Measurements from ENCODE around the gene RARRES2. TPM values are rescaled to one million over a fixed set of nuclear protein-coding genes. Genes with fewer than 3 reads are reported as not detected.
A peak's percentile ranks its signal among the peaks of the same experiment; 100 is the strongest.

The RARRES2 gene
- total RNA-seq, 1 experiment from 2014 or later: not detected

GRCh38 chr7:150322114-150322832, 19.2 kb downstream of the RARRES2 start:
- Histone ChIP-seq H3K4me2 (peak overlapping the region; percentile 92), H3K4me3 (peak overlapping the region; percentile 98), H3K4me1 (replicated peaks; ENCODE audit: insufficient read depth) (peaks cover 54% of the 10 kb centered on the region), H3K27me3 (ENCODE audit: insufficient read depth, low read depth) (no peaks in the 10 kb centered on the region), H3K9me2 (ENCODE audit: insufficient read depth) (no peaks in the 10 kb centered on the region), H3K27ac (peak overlapping the region; percentile 83), H3K79me2 (ENCODE audit: low read depth) (peaks cover 92% of the 10 kb centered on the region), H3K9me3 (ENCODE audit: insufficient read depth, low read depth) (no peaks in the 10 kb centered on the region), H3K36me3 (ENCODE audit: low read depth) (peaks cover 47% of the 10 kb centered on the region), H3F3A (ENCODE audit: insufficient read depth, low read depth) (peaks cover 37% of the 10 kb centered on the region), H2AFZ (peak overlapping the region; percentile 99), H4K20me1 (ENCODE audit: insufficient read depth) (no peaks in the 10 kb centered on the region)
- ChIA-PET POLR2A (ENCODE audit: unreplicated experiment) (interaction anchor here (0.6 to 0.7 kb wide), 3 partner anchors 9 to 1128 kb away, joined by 3 to 6 read pairs (median 5); no protein-coding TSS in a partner anchor), CTCF (no interaction called here)
- intact Hi-C loops (cut with micrococcal nuclease; ENCODE audit: unreplicated experiment): loop anchor here (1.0 to 5.0 kb wide), 5 partner anchors 14 to 790 kb away; partner anchors contain the start of genes ABCB8 and REPIN1
- TF ChIP-seq EZH2 (IDR thresholded peaks at IDR 0.05; ENCODE audit: low read depth) (no peak), CTCF (conservative IDR thresholded peaks at IDR 0.05) (no peak)
- BruUV-seq (replicated peaks): no TSS peak
- DNase-seq: peak; percentile 31 to 58

- POLR2A ChIA-PET (ENCODE audit: unreplicated experiment): interaction anchor here (0.7 kb wide), 1 partner anchor 8 kb away, joined by 3 read pairs; no protein-coding TSS in a partner anchor
Observed at GRCh38 chr7:150321788-150322113, 19.7 kb downstream of the RARRES2 start.

More at GRCh38 chr7:150321788-150322113, 19.7 kb downstream of the RARRES2 start:
- H3K4me2 ChIP-seq: peak overlapping the region; percentile 92
- peak overlapping the region; percentile 83 for H3K27ac ChIP-seq
- DNase-seq: peak in 1 of 2 experiments; percentile 8
- no peak overlapping the region for H2AFZ ChIP-seq
- H3K79me2 ChIP-seq (ENCODE audit: low read depth): peaks cover 92% of the 10 kb centered on the region
- TF ChIP-seq CTCF (conservative IDR thresholded peaks at IDR 0.05): no peak
- no peak for TF ChIP-seq EZH2 (IDR thresholded peaks at IDR 0.05; ENCODE audit: low read depth)
- peaks cover 41% of the 10 kb centered on the region for H3K36me3 ChIP-seq (ENCODE audit: low read depth)
- CTCF ChIA-PET: no interaction called here
- H3K27me3 ChIP-seq (ENCODE audit: insufficient read depth, low read depth): no peaks in the 10 kb centered on the region
- H3K9me3 ChIP-seq (ENCODE audit: insufficient read depth, low read depth): no peaks in the 10 kb centered on the region
- H3F3A ChIP-seq (ENCODE audit: insufficient read depth, low read depth): peaks cover 37% of the 10 kb centered on the region
- H3K4me3 ChIP-seq: peak overlapping the region; percentile 98
- intact Hi-C loops (cut with micrococcal nuclease; ENCODE audit: unreplicated experiment): loop anchor here (1.0 to 5.0 kb wide), 5 partner anchors 13 to 791 kb away; partner anchors contain the start of genes ABCB8 and REPIN1
- H3K9me2 ChIP-seq (ENCODE audit: insufficient read depth): no peaks in the 10 kb centered on the region
- no TSS peak for BruUV-seq (replicated peaks)
- H4K20me1 ChIP-seq (ENCODE audit: insufficient read depth): no peaks in the 10 kb centered on the region
- peaks cover 54% of the 10 kb centered on the region for H3K4me1 ChIP-seq (replicated peaks; ENCODE audit: insufficient read depth)

All from PC-9 (cell line).